Cardiac fibroblast (primary cell): ENCODE results near the gene PLAA.

Experiments
- DNase-seq, 2 donors: peaks; one replicate each; pipeline versions ENCODE4 v3.0.0 to v3.0.0-alpha.2; 2010; ENCODE audit warnings: low read depth in 2 of 2
- H3K4me3 ChIP-seq, 2 donors: replicated peaks in 1 of 2; 1 replicate in 1 of 2; 2 replicates in 1 of 2; pipeline ENCODE4 v1.5.1; 2011; ENCODE audit warnings: low read depth in 2 of 2, low read length in 2 of 2, mild to moderate bottlenecking in 2 of 2, moderate library complexity in 1 of 2
- TF ChIP-seq, protein P1 (sequence below): IDR thresholded peaks from one replicate; pipeline ENCODE4 v1.5.1; 2011; ENCODE audit warnings: low read depth, mild to moderate bottlenecking, low read length, inconsistent platforms

The PLAA gene

DNA sequence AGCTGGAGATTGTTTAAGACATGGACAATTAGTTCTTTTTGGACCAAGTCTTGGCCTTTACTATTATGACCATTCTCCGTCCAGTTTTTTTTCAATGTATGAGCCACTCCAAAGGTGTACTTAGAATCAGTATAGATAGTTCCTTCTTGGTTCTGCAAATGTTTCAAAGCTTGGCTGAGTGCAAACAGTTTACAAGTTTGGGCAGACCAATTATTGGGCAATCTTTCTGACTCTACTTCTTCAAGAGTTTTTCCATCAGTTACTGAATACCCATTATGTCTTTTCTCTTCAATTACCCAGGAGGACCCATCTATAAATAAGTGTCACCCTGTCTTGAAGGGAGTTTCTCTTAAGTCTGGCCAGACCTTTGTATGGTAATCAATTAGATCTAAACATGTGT lies 24.7 kb upstream of the PLAA start:
- TF ChIP-seq, protein P1, sequence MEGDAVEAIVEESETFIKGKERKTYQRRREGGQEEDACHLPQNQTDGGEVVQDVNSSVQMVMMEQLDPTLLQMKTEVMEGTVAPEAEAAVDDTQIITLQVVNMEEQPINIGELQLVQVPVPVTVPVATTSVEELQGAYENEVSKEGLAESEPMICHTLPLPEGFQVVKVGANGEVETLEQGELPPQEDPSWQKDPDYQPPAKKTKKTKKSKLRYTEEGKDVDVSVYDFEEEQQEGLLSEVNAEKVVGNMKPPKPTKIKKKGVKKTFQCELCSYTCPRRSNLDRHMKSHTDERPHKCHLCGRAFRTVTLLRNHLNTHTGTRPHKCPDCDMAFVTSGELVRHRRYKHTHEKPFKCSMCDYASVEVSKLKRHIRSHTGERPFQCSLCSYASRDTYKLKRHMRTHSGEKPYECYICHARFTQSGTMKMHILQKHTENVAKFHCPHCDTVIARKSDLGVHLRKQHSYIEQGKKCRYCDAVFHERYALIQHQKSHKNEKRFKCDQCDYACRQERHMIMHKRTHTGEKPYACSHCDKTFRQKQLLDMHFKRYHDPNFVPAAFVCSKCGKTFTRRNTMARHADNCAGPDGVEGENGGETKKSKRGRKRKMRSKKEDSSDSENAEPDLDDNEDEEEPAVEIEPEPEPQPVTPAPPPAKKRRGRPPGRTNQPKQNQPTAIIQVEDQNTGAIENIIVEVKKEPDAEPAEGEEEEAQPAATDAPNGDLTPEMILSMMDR: no peak
- no peak overlapping the region for H3K4me3 ChIP-seq
- no peak for DNase-seq

- DNase-seq: no peak
- H3K4me3 ChIP-seq: peak overlapping the region; percentile 57 to 67
- TF ChIP-seq, protein P1: no peak
Measured at GRCh38 chr9:26956860-26957233, 9.8 kb upstream of the PLAA start.

- TF ChIP-seq, protein P1: no peak
- DNase-seq: peak; percentile 99
- peak within 1 kb of the TSS; percentile 57 to 67 for H3K4me3 ChIP-seq
Measured at GRCh38 chr9:26955921-26956859, 9.1 kb upstream of the PLAA start, which contains the start of gene IFT74. IFT74 (plus strand) TSS chr9:26956412; CDS start chr9:26961968, 5,556 bp downstream.

- DNase-seq: peak; percentile 25 to 47
- peak overlapping the region; percentile 57 to 67 for H3K4me3 ChIP-seq
- TF ChIP-seq, protein P1: no peak
Measured at GRCh38 chr9:26955222-26955903, 8.3 kb upstream of the PLAA start.

DNA sequence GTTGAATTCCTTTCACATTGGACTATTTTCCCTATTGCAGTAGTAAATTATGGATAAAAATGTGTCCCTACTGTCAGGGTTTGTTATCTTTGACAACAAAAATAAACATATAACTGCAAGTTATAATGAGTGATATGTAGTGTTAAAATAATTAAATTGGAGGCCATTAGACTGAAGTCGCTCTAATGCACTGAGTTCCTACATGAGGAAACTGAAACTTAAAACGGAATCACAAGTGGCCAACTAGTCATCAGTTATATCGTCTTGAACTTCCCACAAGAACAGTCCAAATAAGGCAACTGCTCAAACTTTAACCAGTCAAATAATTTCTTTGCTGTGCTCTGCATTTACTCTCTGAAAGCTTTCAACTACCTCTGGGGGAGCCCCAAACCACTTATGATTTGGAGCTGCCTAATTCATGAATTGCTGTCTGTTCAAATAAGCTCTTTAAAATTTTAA lies 7.0 kb upstream of the PLAA start:
- DNase-seq: no peak
- TF ChIP-seq, protein P1: no peak
- H3K4me3 ChIP-seq: no peak overlapping the region

DNA sequence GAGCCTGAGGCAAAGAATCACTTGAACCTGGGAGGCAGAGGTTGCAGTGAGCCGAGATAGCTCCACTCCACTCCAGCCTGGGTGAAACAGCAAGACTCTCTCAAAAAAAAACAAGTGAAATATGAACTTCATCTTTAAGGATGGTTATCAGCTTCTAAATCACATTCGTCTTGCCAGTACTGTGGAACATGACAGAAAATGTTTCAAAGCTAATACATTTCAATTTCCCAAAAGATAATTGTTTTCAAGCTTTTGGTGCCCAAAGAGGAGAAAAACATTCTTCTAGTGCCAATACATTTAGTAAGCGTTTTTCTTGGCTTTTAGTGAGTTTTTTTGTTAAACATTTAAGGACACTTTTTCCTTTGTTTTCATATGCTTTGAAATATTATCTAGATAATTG lies 4.8 kb upstream of the PLAA start:
- no peak overlapping the region for H3K4me3 ChIP-seq
- TF ChIP-seq, protein P1: no peak
- no peak for DNase-seq
